Mucosa of descending colon (tissue), 3 donors: Measurements from ENCODE around the gene WSCD1. TPM values are rescaled to one million over a fixed set of nuclear protein-coding genes. Genes with fewer than 3 reads are reported as not detected.

Experiments
- ATAC-seq: fragments of 200-7000 bp; cut with Tn5 transposase; one replicate; pipeline ENCODE4 v1.9.1; 2020; ENCODE audit warnings: mild to moderate bottlenecking, moderate library complexity
- DNase-seq, 3 donors: peaks; one replicate each; pipeline ENCODE4 v3.0.0-alpha.2; 2020
- H3K36me3 ChIP-seq: fragments of 200-600 bp; one replicate; pipeline ENCODE4 v1.8.0; 2021; ENCODE audit warnings: low read depth, mild to moderate bottlenecking
- H3K4me1 ChIP-seq: fragments of 200-600 bp; one replicate; pipeline ENCODE4 v1.8.0; 2021; ENCODE audit warnings: low read depth, mild to moderate bottlenecking
- H3K4me3 ChIP-seq: fragments of 200-600 bp; one replicate; pipeline ENCODE4 v1.8.0; 2021; ENCODE audit warnings: mild to moderate bottlenecking
- H3K9me3 ChIP-seq: fragments of 200-600 bp; one replicate; pipeline ENCODE4 v1.8.0; 2021; ENCODE audit warnings: mild to moderate bottlenecking
- intact Hi-C, 2 donors: fragments of 100-400 bp; cut with DNase I in 1 of 2; cut with micrococcal nuclease in 1 of 2; formaldehyde crosslinking; loops; one replicate each; pipeline versions ENCODE4 v1.11.0 to v1.11.1; 2022; cut with DNase I, micrococcal nuclease
- total RNA-seq, 3 donors: library from RNA; stranded (reverse); fragmentation: NEBNext Ultra II Directional in 2 of 3; extraction: Animal tissue kit (Norgen Biotek cat#: 25700) in 2 of 3; gene quantifications; one replicate each; pipeline versions ENCODE4 v1.2.1 to v1.2.4, GENCODE V29; 2021 to 2023
- TF ChIP-seq, protein P1 (sequence below): fragments of 200-600 bp; IDR thresholded peaks from one replicate; pipeline ENCODE4 v1.8.0; 2022; ENCODE audit warnings: antibody characterized with exemption, mild to moderate bottlenecking
- donor health status: DM: no; HTN: no; CAD: no; lungs with moderate emphysema.
- donor health status: DM: no; HTN: no; CAD: no.
- donor health status: DM: no; HTN: yes; CAD: no.

Gene WSCD1
- total RNA-seq, 3 donors from 2014 or later = 18.7 to 45.8 (median 18.8) TPM

DNA sequence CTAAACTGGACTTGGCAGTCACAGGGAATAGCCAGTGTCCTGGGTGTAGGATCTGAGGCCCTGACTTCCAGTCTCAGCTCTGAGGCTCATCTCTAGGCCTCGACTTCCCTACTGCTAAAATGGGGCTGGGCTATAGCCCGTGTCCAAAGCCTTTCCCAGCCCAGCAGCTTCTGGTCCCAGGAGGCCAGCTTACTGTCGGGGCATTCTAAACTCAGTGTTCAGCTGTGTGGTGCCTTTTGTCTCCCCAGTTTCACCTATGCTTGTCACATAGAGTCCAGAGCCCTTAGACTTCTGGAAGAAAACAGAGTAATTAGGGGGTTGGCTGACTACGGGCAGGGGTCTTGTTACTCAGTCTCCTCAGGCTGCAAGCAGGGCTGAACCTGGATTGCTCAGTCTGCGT, 94.8 kb downstream of the WSCD1 start:
- no peaks in the 10 kb centered on the region for H3K36me3 ChIP-seq
- no peaks in the 10 kb centered on the region for H3K9me3 ChIP-seq
- no peak for DNase-seq
- intact Hi-C loops = no loop called here
- H3K4me1 ChIP-seq = no peaks in the 10 kb centered on the region
- TF ChIP-seq, protein P1, sequence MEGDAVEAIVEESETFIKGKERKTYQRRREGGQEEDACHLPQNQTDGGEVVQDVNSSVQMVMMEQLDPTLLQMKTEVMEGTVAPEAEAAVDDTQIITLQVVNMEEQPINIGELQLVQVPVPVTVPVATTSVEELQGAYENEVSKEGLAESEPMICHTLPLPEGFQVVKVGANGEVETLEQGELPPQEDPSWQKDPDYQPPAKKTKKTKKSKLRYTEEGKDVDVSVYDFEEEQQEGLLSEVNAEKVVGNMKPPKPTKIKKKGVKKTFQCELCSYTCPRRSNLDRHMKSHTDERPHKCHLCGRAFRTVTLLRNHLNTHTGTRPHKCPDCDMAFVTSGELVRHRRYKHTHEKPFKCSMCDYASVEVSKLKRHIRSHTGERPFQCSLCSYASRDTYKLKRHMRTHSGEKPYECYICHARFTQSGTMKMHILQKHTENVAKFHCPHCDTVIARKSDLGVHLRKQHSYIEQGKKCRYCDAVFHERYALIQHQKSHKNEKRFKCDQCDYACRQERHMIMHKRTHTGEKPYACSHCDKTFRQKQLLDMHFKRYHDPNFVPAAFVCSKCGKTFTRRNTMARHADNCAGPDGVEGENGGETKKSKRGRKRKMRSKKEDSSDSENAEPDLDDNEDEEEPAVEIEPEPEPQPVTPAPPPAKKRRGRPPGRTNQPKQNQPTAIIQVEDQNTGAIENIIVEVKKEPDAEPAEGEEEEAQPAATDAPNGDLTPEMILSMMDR = no peak
- no peak for ATAC-seq
- no peak overlapping the region for H3K4me3 ChIP-seq

DNA sequence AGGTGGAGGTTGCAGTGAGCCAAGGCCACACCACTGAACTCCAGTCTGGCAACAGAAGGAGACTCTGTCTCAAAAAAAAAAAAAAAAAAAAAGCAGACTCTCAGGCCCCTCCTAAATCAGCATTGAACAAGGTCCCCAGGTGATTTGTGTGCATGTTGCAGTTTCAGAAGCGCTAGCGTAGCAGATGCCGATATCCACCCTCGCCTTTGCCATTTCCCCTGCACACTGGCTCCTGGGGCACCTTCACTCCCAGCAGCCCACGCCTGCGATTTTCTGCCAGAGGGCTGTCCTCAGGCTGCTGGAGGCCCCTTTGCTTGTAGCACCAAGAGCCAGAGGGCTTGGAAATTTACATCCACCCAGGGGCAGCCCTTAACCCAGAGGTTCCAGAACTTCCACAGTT, 95.6 kb downstream of the WSCD1 start:
- TF ChIP-seq, protein P1 = no peak
- no peaks in the 10 kb centered on the region for H3K36me3 ChIP-seq
- no peak overlapping the region for H3K4me3 ChIP-seq
- no peaks in the 10 kb centered on the region for H3K9me3 ChIP-seq
- ATAC-seq = no peak
- DNase-seq = no peak
- no peaks in the 10 kb centered on the region for H3K4me1 ChIP-seq
- intact Hi-C loops = no loop called here

DNA sequence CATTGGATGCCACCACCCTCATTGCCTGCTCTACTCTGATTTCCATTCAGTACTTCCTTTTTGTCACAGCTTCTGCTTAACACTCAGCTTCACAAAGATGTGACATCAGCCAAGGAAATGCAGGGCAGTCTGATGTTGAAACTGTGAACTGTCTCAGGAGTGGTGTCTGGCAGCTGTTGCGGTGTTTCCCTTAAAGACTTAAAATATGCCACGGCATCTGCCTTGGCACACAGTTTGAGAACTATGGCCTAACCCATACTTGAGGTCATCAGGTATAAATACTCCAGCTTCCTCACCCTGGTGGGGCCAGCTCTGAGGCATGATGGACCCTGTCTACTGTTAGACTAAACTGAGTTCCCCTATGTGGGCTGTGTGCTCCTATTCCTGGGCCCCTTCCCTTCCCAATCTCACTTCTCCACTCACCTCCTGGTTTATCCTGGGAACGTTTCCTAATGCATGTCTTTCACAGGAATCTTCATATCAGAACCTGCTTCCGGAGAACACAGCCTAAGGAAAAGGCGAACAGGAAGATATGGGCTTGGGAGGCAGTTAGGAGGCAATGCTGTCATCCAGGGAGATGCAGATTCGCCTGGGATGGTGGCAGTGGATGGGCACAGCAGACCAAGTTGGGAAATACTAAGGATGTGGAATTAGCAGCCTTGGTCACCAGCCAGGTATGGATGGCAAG, 96.5 kb downstream of the WSCD1 start:
- TF ChIP-seq, protein P1 = no peak
- H3K9me3 ChIP-seq = no peaks in the 10 kb centered on the region
- no peaks in the 10 kb centered on the region for H3K4me1 ChIP-seq
- no peak overlapping the region for H3K4me3 ChIP-seq
- intact Hi-C loops = no loop called here
- ATAC-seq (no peak), DNase-seq (no peak)
- H3K36me3 ChIP-seq = no peaks in the 10 kb centered on the region

DNA sequence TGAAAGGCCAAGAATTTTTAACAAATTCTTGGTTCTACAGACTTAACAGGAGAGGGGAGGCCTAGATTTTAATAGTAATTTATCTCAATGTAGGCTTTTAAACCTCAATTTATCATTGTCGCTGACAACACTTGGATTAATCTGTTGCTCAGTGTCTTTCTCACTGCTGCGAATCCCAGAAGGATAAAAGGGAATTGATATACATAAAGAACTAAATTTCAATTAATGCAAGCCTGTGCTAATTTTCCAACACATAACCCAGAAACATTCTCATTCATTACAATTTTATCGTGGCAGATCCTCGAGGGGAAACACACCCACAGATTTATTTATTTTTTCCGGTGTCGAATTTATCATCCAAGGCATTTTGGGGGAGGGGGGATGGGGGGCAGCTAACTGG, 98.1 kb downstream of the WSCD1 start:
- no peak for DNase-seq
- H3K9me3 ChIP-seq = no peaks in the 10 kb centered on the region
- intact Hi-C loops = no loop called here
- no peaks in the 10 kb centered on the region for H3K36me3 ChIP-seq
- no peak for ATAC-seq
- H3K4me3 ChIP-seq = no peak overlapping the region
- no peaks in the 10 kb centered on the region for H3K4me1 ChIP-seq
- TF ChIP-seq, protein P1 = no peak

DNA sequence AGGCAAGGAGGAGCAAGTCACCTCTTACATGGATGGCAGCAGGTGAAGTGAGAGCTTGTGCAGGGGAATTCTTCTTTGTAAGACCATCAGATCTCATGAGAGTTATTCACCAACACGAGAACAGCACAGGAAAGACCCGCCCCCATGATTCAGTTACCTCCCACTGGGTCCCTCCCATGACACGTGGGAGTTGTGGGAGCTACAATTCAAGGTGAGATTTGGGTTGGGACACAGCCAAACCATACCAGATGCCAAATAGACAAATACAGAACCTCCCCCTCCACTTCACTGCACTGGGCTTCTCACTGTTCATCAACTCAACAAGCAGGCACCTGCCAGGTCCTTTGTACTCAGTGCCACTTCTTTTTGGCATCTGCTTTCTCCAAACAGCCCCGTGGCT, 100.2 kb downstream of the WSCD1 start:
- no peaks in the 10 kb centered on the region for H3K36me3 ChIP-seq
- no peak overlapping the region for H3K4me3 ChIP-seq
- intact Hi-C loops = no loop called here
- no peaks in the 10 kb centered on the region for H3K4me1 ChIP-seq
- no peaks in the 10 kb centered on the region for H3K9me3 ChIP-seq
- DNase-seq = no peak
- TF ChIP-seq, protein P1 = no peak
- no peak for ATAC-seq
